Neural progenitor cell (in vitro differentiated cells): ENCODE results near the gene LIN28B.

Experiments used
- EZH2 ChIP-seq: fragments of 200-600 bp; sonication (generic); IDR thresholded peaks from 2 replicates; pipeline ENCODE4 v1.6.1; 2017; ENCODE audit warnings: antibody characterized with exemption, mild to moderate bottlenecking, moderate library complexity
- TF ChIP-seq, protein P1 (sequence below): fragments of 200-600 bp; sonication (generic); IDR thresholded peaks from 2 replicates; pipeline ENCODE4 v1.5.1; 2017; ENCODE audit warnings: antibody characterized with exemption, mild to moderate bottlenecking

DNA sequence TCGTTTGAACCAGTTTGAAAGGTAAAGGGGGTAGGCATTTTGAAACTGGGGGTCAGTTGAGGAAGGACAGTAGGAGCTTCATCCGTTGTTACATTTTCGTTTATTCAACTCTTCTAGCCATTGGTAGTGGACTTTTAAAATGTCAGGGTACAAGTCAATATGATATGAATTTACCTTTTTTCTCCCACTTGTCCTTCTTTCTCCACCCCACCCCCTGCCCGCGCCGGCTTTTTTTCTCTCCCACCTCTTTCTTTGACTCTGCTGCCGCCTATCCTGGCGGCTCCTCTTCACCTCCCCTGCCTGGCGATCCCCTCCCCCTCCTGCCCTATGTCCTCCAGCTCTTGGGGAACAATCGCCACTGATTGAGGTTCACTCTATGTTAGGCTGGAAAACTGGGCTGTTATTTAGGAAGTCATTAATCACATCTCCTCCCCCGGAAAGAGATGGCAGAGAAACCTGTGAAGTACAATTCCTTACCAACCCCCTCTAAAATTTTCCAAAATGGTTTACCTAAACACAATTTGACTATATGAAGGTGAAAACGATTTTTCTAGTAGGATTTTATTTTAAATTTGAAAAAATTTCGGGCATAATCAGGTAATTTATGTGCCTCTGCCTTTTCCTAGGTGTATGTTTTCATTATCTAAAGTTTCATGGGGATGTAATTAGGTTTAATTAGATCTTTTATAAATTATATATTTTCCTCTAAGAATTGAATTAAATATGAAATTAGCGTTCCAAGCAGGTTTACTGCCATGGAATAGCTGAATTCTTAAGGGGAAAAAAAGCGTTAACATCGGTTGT, 778 bp upstream of the LIN28B start:
- no peak for TF ChIP-seq EZH2
- TF ChIP-seq, protein P1, sequence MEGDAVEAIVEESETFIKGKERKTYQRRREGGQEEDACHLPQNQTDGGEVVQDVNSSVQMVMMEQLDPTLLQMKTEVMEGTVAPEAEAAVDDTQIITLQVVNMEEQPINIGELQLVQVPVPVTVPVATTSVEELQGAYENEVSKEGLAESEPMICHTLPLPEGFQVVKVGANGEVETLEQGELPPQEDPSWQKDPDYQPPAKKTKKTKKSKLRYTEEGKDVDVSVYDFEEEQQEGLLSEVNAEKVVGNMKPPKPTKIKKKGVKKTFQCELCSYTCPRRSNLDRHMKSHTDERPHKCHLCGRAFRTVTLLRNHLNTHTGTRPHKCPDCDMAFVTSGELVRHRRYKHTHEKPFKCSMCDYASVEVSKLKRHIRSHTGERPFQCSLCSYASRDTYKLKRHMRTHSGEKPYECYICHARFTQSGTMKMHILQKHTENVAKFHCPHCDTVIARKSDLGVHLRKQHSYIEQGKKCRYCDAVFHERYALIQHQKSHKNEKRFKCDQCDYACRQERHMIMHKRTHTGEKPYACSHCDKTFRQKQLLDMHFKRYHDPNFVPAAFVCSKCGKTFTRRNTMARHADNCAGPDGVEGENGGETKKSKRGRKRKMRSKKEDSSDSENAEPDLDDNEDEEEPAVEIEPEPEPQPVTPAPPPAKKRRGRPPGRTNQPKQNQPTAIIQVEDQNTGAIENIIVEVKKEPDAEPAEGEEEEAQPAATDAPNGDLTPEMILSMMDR = no peak
